Left renal cortex interstitium (tissue), 4 donors: Measurements from ENCODE around the gene TBXAS1. TPM values are rescaled to one million over a fixed set of nuclear protein-coding genes. Genes with fewer than 3 reads are reported as not detected.
"Not testable (repeated sequence)": the region's sequence is repeated elsewhere in the genome, so short reads cannot be mapped to it uniquely, and the experiment has no call there.

Experiments used
- DNase-seq, 4 donors: peaks; one replicate each; pipeline ENCODE4 v3.0.0-alpha.2; 2013; ENCODE audit warnings: low read depth in 4 of 4, low spot score in 2 of 4, missing footprints in 1 of 4
- polyA plus RNA-seq, 4 donors: library from polyadenylated mRNA; unstranded; fragments of 120-200 nt; gene quantifications; one replicate each; pipeline ENCODE4 v1.2.1, GENCODE V29; 2013; ENCODE audit not compliant: insufficient read length in 4 of 4

The TBXAS1 gene
- polyA plus RNA-seq, 4 donors, result 21.8 to 34.2 (median 26.3) TPM

DNA sequence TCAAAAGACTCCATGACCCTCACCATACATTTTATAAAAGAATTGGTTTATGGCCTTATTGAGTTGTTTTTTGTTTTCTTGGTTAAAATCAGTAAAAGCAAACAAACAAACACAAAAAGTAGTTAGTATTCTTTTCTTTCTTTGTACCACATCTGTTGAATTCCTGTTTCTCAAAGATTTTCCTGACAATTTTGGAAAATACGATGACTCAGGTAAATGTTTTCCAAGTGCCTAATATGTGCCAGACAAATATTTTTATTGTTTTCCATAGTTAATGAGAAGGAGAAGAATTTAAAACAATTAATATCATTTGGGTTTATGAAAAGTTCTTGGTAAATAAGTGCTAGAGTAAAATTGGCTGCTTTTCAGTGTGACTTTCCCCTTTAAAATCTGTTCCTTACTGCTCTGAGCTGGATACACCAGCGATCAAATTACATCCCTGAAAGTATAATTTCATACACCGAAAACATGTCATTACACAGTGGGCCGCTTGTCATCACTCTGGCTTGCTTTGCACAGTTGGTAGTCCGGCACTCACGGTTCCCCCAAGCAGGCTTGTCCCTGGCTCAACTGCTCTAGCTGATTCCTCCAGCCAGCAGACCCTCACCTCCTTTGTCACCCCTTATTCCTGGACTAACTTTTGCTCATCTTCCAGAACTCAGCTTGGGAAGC, 80.5 kb downstream of the TBXAS1 start:
- no peak for DNase-seq

DNA sequence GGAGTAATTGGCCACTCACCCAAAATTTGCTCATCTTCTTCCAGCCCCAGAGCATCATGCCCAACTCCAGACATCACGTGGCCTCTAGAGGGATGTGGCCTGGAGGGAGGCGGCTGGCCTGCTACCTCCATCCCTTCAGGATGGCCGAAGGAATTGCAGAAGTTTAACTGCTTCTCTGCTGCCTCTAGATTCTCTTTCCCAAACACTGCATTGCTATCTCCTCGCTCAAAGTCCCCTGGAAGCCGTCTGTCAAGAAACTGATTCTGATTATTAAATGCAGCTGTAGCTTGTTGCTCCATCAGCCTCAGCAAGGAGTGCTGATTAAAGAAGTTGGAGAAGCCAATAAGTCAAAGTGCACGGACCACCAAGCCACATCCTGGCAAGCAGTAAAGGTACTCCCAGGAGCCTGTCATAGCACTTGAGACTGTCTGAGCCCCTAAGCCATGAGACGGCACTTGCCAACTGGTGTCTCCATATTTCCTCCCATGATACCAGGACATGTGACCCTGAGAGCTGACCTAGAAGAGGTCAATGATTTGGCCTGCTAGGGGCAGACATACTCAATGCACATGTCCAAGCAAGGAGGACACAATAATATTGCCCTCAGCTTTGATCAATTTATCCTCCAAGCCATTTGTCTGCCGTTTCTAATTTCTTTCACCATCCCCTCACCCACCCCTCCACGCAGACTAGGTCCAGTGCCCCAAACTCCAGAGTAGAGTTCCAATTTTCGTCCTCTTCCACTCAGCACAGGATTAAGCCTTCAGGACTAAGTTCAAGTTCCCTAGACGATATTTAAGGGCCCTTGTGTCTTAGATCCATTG, 84.2 kb downstream of the TBXAS1 start:
- DNase-seq, result no peak

DNA sequence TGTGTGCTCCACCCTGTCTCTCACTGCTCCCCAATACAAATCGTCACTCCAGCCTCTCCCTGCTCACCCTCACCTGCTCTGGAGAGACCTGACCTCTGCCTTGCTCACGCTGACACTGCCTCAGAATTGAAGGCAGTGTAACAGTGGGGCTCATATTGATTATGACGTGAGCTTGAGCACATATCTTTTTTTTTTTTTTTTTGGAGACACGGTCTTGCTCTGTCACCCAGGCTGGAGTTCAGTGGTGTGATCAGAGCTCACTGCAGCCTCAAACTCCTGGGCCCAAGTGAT, 84.7 kb downstream of the TBXAS1 start:
- DNase-seq, result no peak

DNA sequence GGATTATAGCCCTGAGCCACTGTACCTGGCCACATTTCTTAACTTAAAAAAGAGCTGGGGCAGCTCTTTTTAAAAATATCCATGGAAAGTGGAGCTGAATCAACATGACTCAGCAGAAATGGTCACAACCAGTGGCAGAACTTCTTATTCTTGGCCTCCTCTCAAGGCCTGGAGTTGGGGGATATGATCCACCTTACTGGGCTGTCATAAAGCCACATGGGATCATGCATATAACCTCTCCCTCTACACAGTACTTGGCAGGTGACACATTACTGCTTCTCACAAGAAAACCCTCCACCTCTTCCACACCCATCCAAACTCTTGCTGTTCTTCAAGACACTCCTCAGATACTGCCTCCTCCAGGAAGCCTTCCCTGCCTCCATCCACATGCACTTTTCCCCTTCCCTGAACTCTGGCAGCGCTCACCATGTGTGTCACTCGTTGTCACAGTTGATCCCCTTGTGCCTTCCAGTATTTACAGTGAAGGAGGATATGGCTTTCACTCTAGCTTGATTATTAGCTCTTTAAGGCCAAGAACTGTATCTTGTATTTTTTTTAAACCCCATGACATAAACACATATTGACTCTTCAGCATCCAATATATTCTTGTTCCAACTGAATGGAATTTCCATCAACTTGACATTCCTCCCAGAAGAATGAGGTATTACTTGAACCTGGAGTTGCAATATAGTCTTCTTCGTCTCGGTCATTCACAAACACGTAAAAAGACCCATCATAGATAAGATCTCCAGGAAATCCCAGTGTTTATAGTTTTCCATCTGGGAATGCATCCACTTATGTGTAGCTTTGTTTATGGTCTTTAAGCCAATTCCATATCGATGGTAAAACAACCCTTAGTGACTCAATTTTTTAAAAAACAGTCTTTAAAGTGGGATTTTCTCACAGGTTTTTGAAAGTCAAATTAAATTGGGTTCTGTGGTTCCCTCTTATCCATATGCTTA, 85.5 kb downstream of the TBXAS1 start:
- no peak for DNase-seq

DNA sequence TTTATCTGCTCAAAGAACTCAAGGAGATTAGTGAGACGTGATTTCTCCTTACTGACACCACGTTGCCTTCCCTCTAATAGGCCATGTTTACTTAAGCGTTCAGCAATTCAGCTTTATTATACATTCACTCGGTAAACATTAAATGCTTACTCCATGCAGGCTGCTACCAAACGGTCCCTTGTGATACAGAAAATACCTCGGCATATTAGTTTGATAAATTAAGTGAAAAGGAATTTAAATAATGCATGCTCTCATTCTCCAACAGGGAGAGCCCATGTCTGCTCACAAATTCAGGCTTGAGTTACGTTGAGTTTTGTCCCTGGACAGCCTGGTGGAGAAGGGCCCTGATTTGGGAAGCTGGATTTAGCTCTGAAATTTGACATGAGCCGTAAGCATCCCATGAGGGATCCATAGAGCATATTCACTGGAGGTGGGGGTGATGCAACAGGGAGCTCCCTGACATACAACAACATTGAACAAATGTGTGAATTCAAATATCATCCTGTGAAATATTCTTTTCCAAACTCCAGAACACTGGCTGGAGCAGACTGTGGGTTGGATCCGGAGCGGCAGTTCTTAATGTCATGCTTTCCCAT, 86.3 kb downstream of the TBXAS1 start:
- no peak for DNase-seq

DNA sequence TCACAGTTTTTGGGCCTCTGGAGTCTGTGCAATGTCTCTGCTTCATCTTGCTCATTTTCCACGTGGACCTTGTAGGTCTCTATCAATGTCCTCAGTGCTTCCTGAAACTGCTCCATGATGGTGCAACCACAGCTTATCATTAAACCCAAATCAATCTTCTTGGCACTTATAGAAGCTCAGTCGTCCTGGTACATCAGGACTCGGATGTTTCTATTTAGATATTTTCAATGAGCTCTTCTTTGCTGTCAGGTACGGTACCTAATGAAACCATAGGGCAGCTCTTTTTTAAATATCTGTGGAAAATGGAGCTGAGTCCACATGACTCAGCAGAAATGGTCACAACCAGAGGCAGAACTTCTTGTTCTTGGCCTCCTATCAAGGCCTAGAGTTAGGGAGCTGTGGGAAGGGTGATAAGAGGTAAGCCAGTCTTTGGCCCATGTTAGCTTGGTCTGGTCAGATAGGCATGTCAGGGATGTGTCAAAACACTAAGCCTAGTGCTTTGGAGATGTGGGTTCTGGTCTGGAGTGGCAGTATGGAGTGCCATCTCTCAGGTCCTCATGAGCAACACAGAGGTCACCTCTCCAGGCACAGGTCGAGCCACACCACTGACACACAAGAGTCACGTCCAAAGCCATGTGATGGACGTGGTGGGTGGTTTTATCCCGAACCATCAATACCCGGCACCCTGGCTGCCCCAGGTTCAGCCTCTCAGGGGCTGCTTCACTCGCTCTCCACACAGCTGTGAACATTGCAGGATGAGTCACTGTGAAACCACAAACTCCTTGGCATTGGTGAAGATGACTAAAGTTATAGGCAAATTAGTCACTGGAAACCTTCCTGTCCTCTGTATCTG, 87.0 kb downstream of the TBXAS1 start:
- no peak for DNase-seq

DNA sequence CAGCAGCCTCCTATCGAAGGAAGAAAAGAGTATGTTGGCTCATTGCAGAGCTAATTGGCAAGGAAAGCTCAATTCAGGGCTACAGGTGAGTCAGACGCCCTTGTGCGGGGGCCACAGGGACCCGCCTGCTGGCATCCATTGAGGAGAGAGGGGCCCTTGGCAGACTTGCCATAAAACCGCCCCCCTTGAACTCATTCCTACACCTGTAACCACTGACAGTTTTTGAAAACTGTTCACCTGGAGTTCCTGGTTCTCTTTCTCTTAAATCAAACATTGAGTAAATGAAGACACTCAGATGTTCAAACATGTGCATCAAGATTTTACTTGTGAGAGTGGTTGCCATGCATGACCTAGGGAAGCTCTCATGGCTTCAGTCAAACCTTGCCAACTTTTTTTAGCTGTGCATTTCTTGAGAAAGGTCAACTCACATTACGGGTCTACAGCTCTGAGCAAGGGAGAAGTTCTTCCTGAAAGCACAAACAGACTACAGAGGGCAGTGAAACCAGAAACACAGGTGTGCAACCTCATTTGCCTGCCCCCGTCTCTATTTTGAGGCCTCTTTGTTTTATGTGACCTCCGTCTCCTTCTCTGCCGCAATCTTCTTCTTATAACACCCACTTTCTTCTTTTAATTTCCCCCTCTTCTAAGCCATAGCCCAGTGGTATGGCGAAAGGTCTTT, 87.8 kb downstream of the TBXAS1 start:
- DNase-seq, result no peak

DNA sequence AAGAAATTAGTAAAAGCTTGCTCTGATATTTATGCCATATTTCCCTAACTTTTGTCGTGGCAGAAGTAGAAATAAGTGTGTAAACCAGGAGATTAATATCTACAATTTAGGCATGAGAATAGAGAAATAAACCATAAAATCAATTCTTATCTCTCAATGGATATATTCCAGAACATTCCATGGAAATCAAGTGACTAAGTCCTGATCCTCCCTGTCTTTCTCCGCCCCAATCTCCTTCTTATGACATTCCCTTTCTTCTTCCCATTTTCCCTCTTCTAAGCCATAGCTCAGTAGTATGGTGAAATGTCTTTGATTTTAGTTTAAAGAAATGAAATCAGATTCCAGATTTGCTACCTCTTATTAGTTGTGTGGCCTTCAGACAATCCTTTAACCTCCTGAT, 88.8 kb downstream of the TBXAS1 start:
- DNase-seq, result no peak

DNA sequence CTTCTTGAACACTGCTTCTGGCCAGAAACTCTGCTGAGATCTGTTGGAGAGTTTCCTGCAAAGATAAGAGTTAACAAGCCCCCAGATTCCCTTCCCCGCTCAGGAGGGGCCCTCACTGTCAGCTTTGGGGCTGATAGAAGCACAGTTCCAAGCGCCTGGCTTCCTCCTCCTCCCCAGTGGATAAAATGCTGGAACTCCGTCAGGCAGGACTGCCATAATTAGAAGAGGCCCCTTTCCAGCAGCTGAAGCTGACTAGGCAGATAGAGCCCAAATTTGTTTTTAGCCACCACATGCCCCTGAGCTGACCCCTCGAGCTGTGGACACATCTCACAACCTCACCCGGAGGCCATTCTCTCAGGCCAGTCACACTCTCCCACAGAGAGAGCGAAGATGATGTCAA, 89.4 kb downstream of the TBXAS1 start:
- DNase-seq, result no peak

DNA sequence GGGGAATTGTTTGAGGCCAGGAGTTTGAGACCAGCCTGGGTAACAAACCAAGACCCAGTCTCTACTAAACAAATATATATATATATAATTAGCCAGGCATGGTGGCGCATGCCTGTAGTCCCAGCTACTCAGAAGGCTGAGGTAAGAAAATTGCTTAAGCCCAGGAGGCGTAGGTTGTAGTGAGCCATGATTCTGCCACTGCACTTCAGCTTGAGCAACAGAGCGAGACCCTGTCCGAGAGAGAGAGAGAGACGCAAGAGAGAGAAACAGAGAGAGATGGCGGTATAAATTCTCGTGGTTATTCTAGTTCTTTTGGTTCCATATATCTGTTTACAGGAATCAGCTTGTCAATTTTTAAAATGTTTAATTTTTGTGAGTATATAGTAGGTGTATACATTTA, 94.0 kb downstream of the TBXAS1 start:
- no peak for DNase-seq

DNA sequence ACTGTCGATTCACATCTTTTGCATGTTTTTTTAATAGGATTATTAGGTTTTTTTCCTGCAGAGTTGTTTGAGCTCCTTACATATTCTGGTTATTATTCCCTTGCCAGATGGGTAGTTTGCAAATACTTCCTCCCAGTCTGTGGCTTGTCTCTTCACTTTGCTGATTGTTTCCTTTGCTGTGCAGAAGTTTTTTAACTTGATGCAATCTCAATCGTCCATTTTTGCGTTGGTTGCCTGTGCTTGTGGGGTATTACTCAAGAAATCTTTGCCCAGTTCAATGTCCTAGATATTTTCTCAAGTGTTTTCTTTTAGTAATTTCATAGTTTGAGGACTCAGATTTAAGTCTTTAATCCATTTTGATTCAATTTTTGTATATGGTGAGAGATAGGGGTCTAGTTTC, 95.4 kb downstream of the TBXAS1 start:
- no peak for DNase-seq

DNA sequence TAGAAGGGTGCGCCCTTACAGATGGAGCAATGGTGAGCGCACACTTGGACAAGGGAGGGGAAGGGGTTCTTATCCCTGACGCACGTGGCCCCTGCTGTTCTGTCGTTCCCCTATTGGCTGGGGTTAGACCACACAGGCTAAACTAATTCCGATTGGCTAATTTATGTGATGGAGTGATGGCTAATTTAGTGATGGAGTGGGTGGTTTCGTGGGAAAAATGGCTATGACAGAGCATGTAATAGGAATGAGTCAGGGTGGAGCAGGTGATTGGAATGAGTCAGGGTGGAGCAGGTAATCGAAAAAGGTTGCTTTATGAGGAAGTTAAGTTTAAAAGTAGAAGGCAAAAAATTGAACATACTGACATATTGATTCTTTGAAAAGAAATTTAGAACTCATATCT, 100.2 kb downstream of the TBXAS1 start:
- not testable (repeated sequence) for DNase-seq

DNA sequence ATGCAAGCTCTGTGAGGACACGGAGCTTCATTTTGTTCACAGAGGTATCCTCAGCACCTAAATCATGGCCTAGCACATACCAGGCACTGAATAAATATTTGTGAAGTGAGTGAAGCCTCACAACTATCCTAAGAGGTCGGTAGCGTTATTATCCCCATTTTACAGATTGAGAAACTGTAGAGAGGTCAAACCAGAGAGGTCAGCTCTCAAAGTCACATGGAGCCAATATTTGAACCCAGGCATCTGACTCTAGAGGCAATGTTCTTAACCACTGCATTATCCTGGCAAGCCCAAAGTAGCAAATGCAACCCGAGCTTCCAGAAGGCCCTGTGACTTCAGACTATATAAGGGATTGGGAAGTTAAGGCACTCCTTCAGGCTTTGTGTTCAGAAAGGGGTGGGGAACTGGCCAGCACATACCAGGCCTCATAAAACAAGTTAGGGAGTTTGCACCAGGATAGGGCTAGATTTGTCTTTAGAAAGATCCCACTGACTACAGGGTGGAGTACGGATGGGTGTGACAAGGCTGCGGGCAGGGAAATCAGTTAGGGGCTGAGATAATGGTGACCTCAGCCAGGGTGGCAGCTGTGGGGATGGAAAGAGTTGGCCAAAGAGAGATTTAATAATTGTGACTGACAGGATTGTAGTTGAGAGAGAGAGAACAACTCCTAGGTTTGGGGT, 101.4 kb downstream of the TBXAS1 start:
- no peak for DNase-seq

DNA sequence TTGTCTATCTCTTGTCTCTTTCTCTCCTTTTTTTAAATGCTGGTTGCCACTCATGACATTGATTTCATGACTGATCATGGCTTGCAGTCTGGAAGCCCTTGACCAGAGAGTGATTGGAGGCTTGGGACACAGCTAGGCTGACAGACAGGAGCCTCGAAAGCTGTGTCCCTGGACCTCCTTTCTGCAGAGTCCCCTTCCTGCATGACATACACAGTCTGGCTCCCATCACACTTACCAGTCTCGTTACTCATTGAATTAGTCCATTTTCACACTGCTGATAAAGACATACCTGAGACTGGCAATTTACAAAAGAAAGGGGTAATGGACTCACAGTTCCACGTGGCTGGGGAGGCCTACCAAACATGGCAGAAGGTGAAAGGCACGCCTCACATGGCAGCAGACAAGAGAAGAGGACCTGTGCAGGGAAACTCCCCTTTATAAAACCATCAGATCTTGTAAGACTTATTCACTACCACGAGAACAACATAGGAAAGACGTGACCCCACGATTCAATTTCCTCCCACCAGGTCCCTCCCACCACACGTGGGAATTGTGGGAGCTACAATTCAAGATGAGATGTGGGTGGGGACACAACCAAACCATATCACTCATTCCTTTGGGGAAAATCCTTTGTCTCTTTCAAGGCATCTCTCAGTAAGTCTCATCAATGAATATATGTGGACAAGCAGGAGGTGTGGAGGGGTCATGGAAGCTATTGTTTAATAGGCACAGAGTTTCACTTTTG, 102.3 kb downstream of the TBXAS1 start:
- DNase-seq, result no peak

DNA sequence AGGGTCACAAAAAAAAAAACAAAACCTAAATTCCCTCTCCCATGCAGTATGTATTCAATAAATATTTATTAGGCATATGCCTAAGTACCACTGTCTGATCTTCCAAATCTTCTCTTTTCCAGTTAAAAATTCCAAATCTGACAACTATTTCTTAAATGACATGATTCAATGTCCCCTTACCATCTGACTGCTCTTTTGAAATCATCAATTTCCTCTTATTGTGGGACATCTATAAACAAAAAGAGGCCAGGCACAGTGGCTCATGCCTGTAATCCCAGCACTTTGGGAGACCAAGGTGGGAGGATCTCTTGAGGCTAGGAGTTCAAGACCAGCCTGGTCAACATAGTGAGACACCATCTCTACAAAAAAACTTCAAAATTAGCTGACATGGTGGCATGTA, 103.5 kb downstream of the TBXAS1 start:
- no peak for DNase-seq

DNA sequence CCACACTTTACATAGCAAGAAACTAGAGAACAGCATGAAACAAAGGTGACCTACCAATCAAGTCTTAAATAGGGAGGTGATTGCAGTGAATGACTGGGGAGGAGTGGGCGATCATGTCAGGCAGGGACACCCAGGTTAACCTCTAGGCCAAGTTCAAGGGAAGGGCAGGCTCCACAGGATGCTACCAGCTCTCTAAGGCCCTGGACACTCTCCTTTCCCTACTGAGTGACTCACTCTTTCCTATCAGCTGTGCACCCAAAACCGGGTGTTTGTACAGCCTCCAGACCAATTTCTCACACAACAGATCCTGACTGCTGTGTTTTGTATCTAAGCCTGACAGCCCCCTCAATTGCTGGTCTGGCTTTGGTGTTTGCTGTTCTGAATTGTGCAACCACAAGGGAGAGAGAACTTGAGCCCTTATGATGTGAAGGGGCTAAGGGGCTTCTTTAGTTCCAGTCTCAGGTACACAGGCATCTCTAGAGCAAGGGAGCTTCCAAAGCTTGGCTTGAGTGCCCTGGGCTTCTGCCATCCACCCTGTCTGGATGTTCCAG, 107.8 kb downstream of the TBXAS1 start:
- DNase-seq, result no peak

DNA sequence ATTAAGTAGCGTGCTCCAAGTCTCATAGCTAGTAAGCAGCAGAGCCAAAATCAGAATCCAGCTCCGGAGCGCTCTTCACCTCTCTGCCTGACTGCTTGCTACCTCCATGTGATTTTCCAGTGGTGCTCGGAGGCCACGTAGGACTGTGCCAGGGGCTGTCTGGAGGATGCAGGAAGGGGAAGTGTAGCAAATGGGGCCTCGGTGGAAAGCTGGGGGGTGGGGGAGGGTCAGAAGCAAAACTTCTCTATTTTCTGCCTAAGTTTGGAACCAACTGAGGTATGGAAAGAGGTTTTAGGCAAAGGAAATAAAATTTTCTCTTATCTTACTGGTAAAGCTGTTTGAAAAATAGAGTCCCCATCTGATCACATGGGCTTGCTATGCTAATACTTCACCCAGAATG, 108.7 kb downstream of the TBXAS1 start:
- DNase-seq, result no peak

DNA sequence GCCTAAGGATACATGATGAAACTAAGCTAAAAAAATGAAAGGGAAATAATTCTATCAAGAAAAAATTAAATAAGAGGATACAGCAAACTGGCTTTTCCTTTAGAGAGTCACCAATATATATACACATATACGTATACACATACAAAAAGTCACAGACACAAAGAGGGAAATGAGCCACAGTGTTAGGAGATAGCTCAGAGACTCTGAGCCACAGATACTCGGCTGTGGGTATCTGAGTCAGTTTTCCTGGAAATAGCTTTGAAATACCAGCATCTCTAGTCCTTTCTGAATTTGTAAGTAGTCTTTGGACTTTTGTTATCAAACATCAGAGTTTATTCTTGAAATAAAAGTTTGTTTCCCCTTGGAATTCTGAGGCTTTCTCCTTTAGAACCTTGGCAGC, 111.8 kb downstream of the TBXAS1 start:
- no peak for DNase-seq
